Upper lobe of right lung (tissue), 1 donor: ENCODE measurements around the gene SLC7A8. TPM values are rescaled to one million over a fixed set of nuclear protein-coding genes. Genes with fewer than 3 reads are reported as not detected.

ENCODE experiments used
- ATAC-seq: fragments of 200-7000 bp; cut with Tn5 transposase; one replicate; pipeline ENCODE4 v1.9.1; 2020; ENCODE audit warnings: mild to moderate bottlenecking, moderate library complexity
- DNase-seq: peaks from one replicate; pipeline ENCODE4 v3.0.0-alpha.2; 2020
- H3K27ac ChIP-seq: fragments of 200-600 bp; one replicate; pipeline ENCODE4 v1.8.0; 2022
- H3K27me3 ChIP-seq: fragments of 200-600 bp; one replicate; pipeline ENCODE4 v1.8.0; 2022; ENCODE audit warnings: mild to moderate bottlenecking
- H3K36me3 ChIP-seq: fragments of 200-600 bp; one replicate; pipeline ENCODE4 v1.8.0; 2022
- H3K4me1 ChIP-seq: fragments of 200-600 bp; one replicate; pipeline ENCODE4 v1.8.0; 2022
- H3K4me3 ChIP-seq: fragments of 200-600 bp; one replicate; pipeline ENCODE4 v1.8.0; 2022; ENCODE audit warnings: mild to moderate bottlenecking
- H3K9me3 ChIP-seq: fragments of 200-600 bp; one replicate; pipeline ENCODE4 v1.8.0; 2022
- CTCF ChIP-seq: fragments of 200-600 bp; IDR thresholded peaks from one replicate; pipeline ENCODE4 v1.8.0; 2022; ENCODE audit warnings: antibody characterized with exemption
- intact Hi-C: fragments of 100-400 bp; cut with DNase I; formaldehyde crosslinking; loops from one replicate; pipeline ENCODE4 v1.11.0; 2022
- total RNA-seq: library from RNA; stranded (reverse); fragmentation: NEBNext Ultra II Directional; extraction: Animal tissue kit (Norgen Biotek cat#: 25700); gene quantifications from one replicate; pipeline ENCODE4 v1.2.1, GENCODE V29; 2021
- donor health status: DM: no; HTN: yes; CAD: no; lungs with severe emphysema.

The SLC7A8 gene
- total RNA-seq, 1 donor from 2014 or later, result 49.8 TPM

GRCh38 chr14:23125011-23125410, 58.4 kb downstream of the SLC7A8 start:
- Histone ChIP-seq H3K4me3 (no peak overlapping the region), H3K4me1 (no peaks in the 10 kb centered on the region), H3K27ac (no peak overlapping the region), H3K9me3 (no peaks in the 10 kb centered on the region), H3K36me3 (peaks cover 17% of the 10 kb centered on the region), H3K27me3 (no peaks in the 10 kb centered on the region)
- intact Hi-C loops, result no loop called here
- ATAC-seq, result no peak
- no peak for TF ChIP-seq CTCF
- DNase-seq, result no peak

DNA sequence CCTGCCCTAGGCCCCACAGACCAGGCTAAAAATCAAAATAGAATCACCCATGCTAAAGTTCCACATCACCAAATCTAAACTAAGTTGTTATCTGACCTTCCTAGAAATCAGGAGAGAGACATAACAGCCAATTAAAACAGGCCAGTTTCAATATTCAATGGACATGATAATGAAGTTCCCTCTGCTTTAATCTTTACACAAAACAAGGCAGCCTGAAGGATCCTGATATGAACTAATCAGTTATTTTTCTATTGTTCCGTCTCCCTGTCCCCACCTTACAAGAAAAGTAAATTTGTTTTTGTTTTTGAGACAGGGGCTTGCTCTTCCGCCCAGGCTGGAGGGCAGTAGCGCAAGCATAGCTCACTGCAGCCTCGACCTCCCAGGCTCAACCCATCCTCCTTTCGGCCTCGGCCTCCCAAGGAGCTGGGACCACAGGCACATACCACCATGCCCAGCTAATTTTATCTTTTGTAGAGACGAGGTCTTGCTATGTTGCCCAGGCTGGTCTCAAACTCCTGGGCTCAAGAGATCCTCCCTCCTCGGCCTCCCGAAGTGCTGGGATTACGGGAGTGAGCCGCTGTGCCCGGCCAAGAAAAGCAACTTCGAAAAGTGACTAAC, 59.0 kb downstream of the SLC7A8 start:
- ATAC-seq (no peak), DNase-seq (no peak)
- TF ChIP-seq CTCF, result no peak
- H3K27me3 ChIP-seq, result no peaks in the 10 kb centered on the region
- H3K4me3 ChIP-seq, result no peak overlapping the region
- intact Hi-C loops, result no loop called here
- no peaks in the 10 kb centered on the region for H3K4me1 ChIP-seq
- H3K9me3 ChIP-seq, result no peaks in the 10 kb centered on the region
- peaks cover 15% of the 10 kb centered on the region for H3K36me3 ChIP-seq
- no peak overlapping the region for H3K27ac ChIP-seq

DNA sequence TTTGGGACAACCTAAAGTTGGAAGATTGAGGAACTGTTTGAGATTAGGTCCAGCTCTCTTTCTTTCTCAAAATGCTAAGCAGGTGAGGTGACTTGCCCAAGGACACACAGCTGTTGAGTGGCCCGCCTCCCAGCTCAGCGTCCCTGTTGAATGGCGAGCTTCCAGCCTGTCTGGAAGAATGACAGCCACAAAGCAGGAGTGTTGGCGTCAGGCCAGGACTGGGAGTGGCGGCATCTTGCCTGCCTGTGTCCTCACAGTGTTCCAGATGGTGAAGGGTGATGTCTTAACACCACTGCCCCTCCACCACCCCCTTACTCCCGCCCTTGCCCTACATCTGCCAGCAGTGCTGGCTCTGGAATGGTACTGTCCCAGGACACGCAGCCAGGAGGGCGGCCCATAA, 60.0 kb downstream of the SLC7A8 start:
- ATAC-seq, result peak; percentile 41
- no peak overlapping the region for H3K4me3 ChIP-seq
- intact Hi-C loops, result no loop called here
- no peaks in the 10 kb centered on the region for H3K4me1 ChIP-seq
- H3K36me3 ChIP-seq, result peaks cover 5% of the 10 kb centered on the region
- no peak overlapping the region for H3K27ac ChIP-seq
- no peaks in the 10 kb centered on the region for H3K9me3 ChIP-seq
- no peak for TF ChIP-seq CTCF
- no peaks in the 10 kb centered on the region for H3K27me3 ChIP-seq
- DNase-seq, result peak; percentile 86

DNA sequence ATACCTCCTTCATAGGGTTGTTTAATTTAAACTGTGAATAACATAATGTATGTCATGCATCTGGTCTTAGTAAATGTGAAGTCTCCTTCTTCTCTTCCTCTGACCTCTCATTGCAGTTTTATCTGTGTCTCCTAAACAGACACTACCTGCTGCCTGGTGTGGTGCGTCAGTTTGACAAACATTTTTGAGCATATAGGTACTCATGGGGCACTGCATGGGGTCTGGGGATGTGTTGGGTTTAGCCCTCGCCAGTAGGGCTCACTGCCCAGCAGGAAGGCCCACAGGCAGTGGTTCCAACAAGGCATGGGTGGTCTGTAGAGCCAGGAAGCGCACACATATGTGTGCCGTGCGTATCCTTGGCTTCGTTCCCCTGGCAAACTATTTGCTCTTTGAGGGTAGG, 61.4 kb downstream of the SLC7A8 start:
- H3K27ac ChIP-seq, result no peak overlapping the region

DNA sequence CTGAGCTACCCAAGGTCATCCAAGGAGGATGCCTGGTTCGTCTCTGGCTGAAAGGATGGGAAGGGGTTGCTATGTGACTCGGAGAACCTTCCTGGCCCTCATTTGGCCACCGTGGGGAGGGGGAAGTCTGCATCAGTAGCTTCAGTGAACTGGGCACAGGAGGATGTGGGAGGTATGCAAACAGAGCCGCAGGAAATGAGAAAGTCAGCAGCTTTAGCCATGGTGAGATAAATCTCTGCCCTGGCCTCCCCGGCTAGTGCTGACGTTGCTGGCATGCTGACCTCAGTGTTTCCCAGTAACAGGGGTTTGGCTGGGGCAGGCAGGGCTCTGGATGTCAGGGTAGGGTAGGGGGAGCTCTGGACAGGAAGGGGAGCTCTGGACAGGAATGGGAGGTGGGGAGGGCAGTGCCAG, 62.1 kb downstream of the SLC7A8 start:
- no peaks in the 10 kb centered on the region for H3K36me3 ChIP-seq
- DNase-seq (no peak), ATAC-seq (no peak)
- no peak for TF ChIP-seq CTCF
- no peak overlapping the region for H3K27ac ChIP-seq
- no peaks in the 10 kb centered on the region for H3K27me3 ChIP-seq
- no peaks in the 10 kb centered on the region for H3K4me1 ChIP-seq
- no peak overlapping the region for H3K4me3 ChIP-seq
- intact Hi-C loops, result loop anchor here (2.0 kb wide), 1 partner anchor 65 kb away; no protein-coding TSS in a partner anchor
- no peaks in the 10 kb centered on the region for H3K9me3 ChIP-seq

More for the DNA sequence above, 61.4 kb downstream of the SLC7A8 start:
- Histone ChIP-seq H3K9me3 (no peaks in the 10 kb centered on the region), H3K27me3 (no peaks in the 10 kb centered on the region), H3K4me3 (no peak overlapping the region), H3K4me1 (no peaks in the 10 kb centered on the region), H3K36me3 (no peaks in the 10 kb centered on the region)
- TF ChIP-seq CTCF, result no peak
- ATAC-seq, result no peak
- DNase-seq, result no peak
- intact Hi-C loops, result no loop called here
